ENCODE measurements around the gene FAM200C. TPM values are rescaled to one million over a fixed set of nuclear protein-coding genes. Genes with fewer than 3 reads are reported as not detected.

Gene FAM200C
- under 1 TPM; 0.29 to 0.45 TPM for total RNA-seq

GRCh38 chr5:160399402-160400353 lies at the start of gene FAM200C:
Gene FAM200C, minus strand, starts transcription at chr5:160400054. Its CDS starts 4,564 bp downstream, at chr5:160395490.
- peak; percentile 77 for DNase-seq
- H3K4me1 Mint-ChIP-seq (ENCODE audit: low read depth): peaks cover 15% of the 10 kb centered on the region
- peak; percentile 89 for ATAC-seq
- H3K9me3 Mint-ChIP-seq (ENCODE audit: insufficient read depth): no peaks in the 10 kb centered on the region
- CTCF ChIA-PET: interaction anchor here (1.3 to 2.2 kb wide), 5 partner anchors 9 to 378 kb away, joined by 3 to 10 read pairs (median 4); partner anchors contain the start of genes PTTG1 and SLU7
- H3K4me3 Mint-ChIP-seq: peak within 1 kb of the TSS; percentile 90
- peak within 1 kb of the TSS; percentile 67 for H3K27ac Mint-ChIP-seq
- POLR2A ChIA-PET: interaction anchor here (0.8 to 2.4 kb wide), 3 partner anchors 19 to 25 kb away, joined by 3 to 14 read pairs (median 5); partner anchors contain the start of genes PTTG1 and SLU7
- H3K27me3 Mint-ChIP-seq (ENCODE audit: low read depth): no peaks in the 10 kb centered on the region
- H3K36me3 Mint-ChIP-seq (ENCODE audit: low read depth): peaks cover 26% of the 10 kb centered on the region

- Mint-ChIP-seq H3K36me3 (ENCODE audit: low read depth) (no peaks in the 10 kb centered on the region), H3K9me3 (ENCODE audit: insufficient read depth) (peaks cover 7% of the 10 kb centered on the region), H3K4me3 (no peak overlapping the region), H3K27ac (no peak overlapping the region), H3K4me1 (ENCODE audit: low read depth) (no peaks in the 10 kb centered on the region), H3K27me3 (ENCODE audit: low read depth) (peaks cover 8% of the 10 kb centered on the region)
- ATAC-seq (no peak), DNase-seq (no peak)
- POLR2A ChIA-PET: no interaction called here
- CTCF ChIA-PET: interaction anchor here (0.9 to 2.4 kb wide), 4 partner anchors 10 to 59 kb away, joined by 3 to 20 read pairs (median 4); no protein-coding TSS in a partner anchor
Measured at GRCh38 chr5:160449458-160449857, 49.6 kb upstream of the FAM200C start.

GRCh38 chr5:160448886-160449285 lies 49.0 kb upstream of the FAM200C start:
- Mint-ChIP-seq H3K4me1 (ENCODE audit: low read depth) (no peaks in the 10 kb centered on the region), H3K27ac (no peak overlapping the region), H3K36me3 (ENCODE audit: low read depth) (no peaks in the 10 kb centered on the region), H3K27me3 (ENCODE audit: low read depth) (peaks cover 6% of the 10 kb centered on the region), H3K4me3 (no peak overlapping the region), H3K9me3 (ENCODE audit: insufficient read depth) (peaks cover 7% of the 10 kb centered on the region)
- no peak for ATAC-seq
- DNase-seq: no peak
- CTCF ChIA-PET: interaction anchor here (0.9 to 2.4 kb wide), 4 partner anchors 10 to 59 kb away, joined by 3 to 20 read pairs (median 4); no protein-coding TSS in a partner anchor
- POLR2A ChIA-PET: interaction anchor here (0.8 kb wide), 1 partner anchor 18 kb away, joined by 4 read pairs; no protein-coding TSS in a partner anchor

- ChIA-PET POLR2A (no interaction called here), CTCF (no interaction called here)
Measured at GRCh38 chr5:160445751-160446150, 45.9 kb upstream of the FAM200C start.

GRCh38 chr5:160445132-160445531 lies 45.3 kb upstream of the FAM200C start:
- ChIA-PET POLR2A (no interaction called here), CTCF (no interaction called here)
- no peak for DNase-seq
- ATAC-seq: no peak
- peaks cover 2% of the 10 kb centered on the region for H3K27me3 Mint-ChIP-seq (ENCODE audit: low read depth)
- H3K9me3 Mint-ChIP-seq (ENCODE audit: insufficient read depth): peaks cover 6% of the 10 kb centered on the region
- H3K36me3 Mint-ChIP-seq (ENCODE audit: low read depth): no peaks in the 10 kb centered on the region
- no peak overlapping the region for H3K27ac Mint-ChIP-seq
- H3K4me1 Mint-ChIP-seq (ENCODE audit: low read depth): peaks cover 23% of the 10 kb centered on the region
- H3K4me3 Mint-ChIP-seq: no peak overlapping the region

More at GRCh38 chr5:160445751-160446150, 45.9 kb upstream of the FAM200C start:
- Mint-ChIP-seq H3K4me3 (no peak overlapping the region), H3K9me3 (ENCODE audit: insufficient read depth) (peaks cover 7% of the 10 kb centered on the region), H3K4me1 (ENCODE audit: low read depth) (peaks cover 16% of the 10 kb centered on the region), H3K27me3 (ENCODE audit: low read depth) (peaks cover 2% of the 10 kb centered on the region), H3K27ac (no peak overlapping the region), H3K36me3 (ENCODE audit: low read depth) (no peaks in the 10 kb centered on the region)
- no peak for ATAC-seq
- no peak for DNase-seq

- peaks cover 25% of the 10 kb centered on the region for H3K4me1 Mint-ChIP-seq (ENCODE audit: low read depth)
- ATAC-seq (no peak), DNase-seq (no peak)
- ChIA-PET POLR2A (no interaction called here), CTCF (interaction anchor here (1.3 to 7.7 kb wide), 3 partner anchors 8 to 23 kb away, joined by 4 to 295 read pairs (median 122); no protein-coding TSS in a partner anchor)
- no peak overlapping the region for H3K27ac Mint-ChIP-seq
- H3K4me3 Mint-ChIP-seq: no peak overlapping the region
- no peaks in the 10 kb centered on the region for H3K9me3 Mint-ChIP-seq (ENCODE audit: insufficient read depth)
- no peaks in the 10 kb centered on the region for H3K36me3 Mint-ChIP-seq (ENCODE audit: low read depth)
- peaks cover 2% of the 10 kb centered on the region for H3K27me3 Mint-ChIP-seq (ENCODE audit: low read depth)
Measured at GRCh38 chr5:160444407-160444806, 44.6 kb upstream of the FAM200C start.

GRCh38 chr5:160442824-160443431 lies 43.1 kb upstream of the FAM200C start:
- DNase-seq (no peak), ATAC-seq (no peak)
- H3K36me3 Mint-ChIP-seq (ENCODE audit: low read depth): no peaks in the 10 kb centered on the region
- H3K9me3 Mint-ChIP-seq (ENCODE audit: insufficient read depth): no peaks in the 10 kb centered on the region
- no peak overlapping the region for H3K4me3 Mint-ChIP-seq
- H3K4me1 Mint-ChIP-seq (ENCODE audit: low read depth): peaks cover 38% of the 10 kb centered on the region
- ChIA-PET CTCF (interaction anchor here (1.3 to 7.7 kb wide), 4 partner anchors 10 to 24 kb away, joined by 4 to 295 read pairs (median 162); partner anchors contain the start of gene PTTG1), POLR2A (interaction anchor here (6.5 kb wide), 1 partner anchor 24 kb away, joined by 34 read pairs; no protein-coding TSS in a partner anchor)
- H3K27me3 Mint-ChIP-seq (ENCODE audit: low read depth): no peaks in the 10 kb centered on the region
- H3K27ac Mint-ChIP-seq: no peak overlapping the region

- no peak overlapping the region for H3K4me3 Mint-ChIP-seq
- ATAC-seq (no peak), DNase-seq (no peak)
- peaks cover 4% of the 10 kb centered on the region for H3K27me3 Mint-ChIP-seq (ENCODE audit: low read depth)
- H3K36me3 Mint-ChIP-seq (ENCODE audit: low read depth): no peaks in the 10 kb centered on the region
- ChIA-PET POLR2A (interaction anchor here (0.6 to 6.5 kb wide), 3 partner anchors 26 to 184 kb away, joined by 3 to 34 read pairs (median 3); no protein-coding TSS in a partner anchor), CTCF (interaction anchor here (3.9 to 7.7 kb wide), 7 partner anchors 11 to 66 kb away, joined by 22 to 295 read pairs (median 122); partner anchors contain the start of genes PTTG1 and SLU7)
- H3K9me3 Mint-ChIP-seq (ENCODE audit: insufficient read depth): no peaks in the 10 kb centered on the region
- no peak overlapping the region for H3K27ac Mint-ChIP-seq
- H3K4me1 Mint-ChIP-seq (ENCODE audit: low read depth): peaks cover 41% of the 10 kb centered on the region
Measured at GRCh38 chr5:160441311-160441781, 41.5 kb upstream of the FAM200C start.

GRCh38 chr5:160439205-160439600 lies 39.3 kb upstream of the FAM200C start:
- POLR2A ChIA-PET: interaction anchor here (1.0 to 6.5 kb wide), 7 partner anchors 17 to 69 kb away, joined by 4 to 34 read pairs (median 7); partner anchors contain the start of genes PTTG1 and SLU7
- peak overlapping the region; percentile 74 for H3K4me3 Mint-ChIP-seq
- H3K27ac Mint-ChIP-seq: peak overlapping the region; percentile 85

GRCh38 chr5:160438316-160439204 lies 38.7 kb upstream of the FAM200C start:
- Mint-ChIP-seq H3K27ac (peak overlapping the region; percentile 85), H3K4me1 (ENCODE audit: low read depth) (peaks cover 41% of the 10 kb centered on the region), H3K27me3 (ENCODE audit: low read depth) (peaks cover 15% of the 10 kb centered on the region), H3K9me3 (ENCODE audit: insufficient read depth) (no peaks in the 10 kb centered on the region), H3K36me3 (ENCODE audit: low read depth) (no peaks in the 10 kb centered on the region), H3K4me3 (peak overlapping the region; percentile 74)
- CTCF ChIA-PET: interaction anchor here (0.7 to 7.7 kb wide), 56 partner anchors 10 to 667 kb away, joined by 3 to 295 read pairs (median 4); partner anchors contain the start of genes PTTG1 and SLU7
- POLR2A ChIA-PET: interaction anchor here (0.8 to 6.5 kb wide), 8 partner anchors 17 to 301 kb away, joined by 3 to 34 read pairs (median 6); partner anchors contain the start of genes PTTG1 and SLU7
- ATAC-seq: peak; percentile 75
- DNase-seq: peak; percentile 76

More at GRCh38 chr5:160439205-160439600, 39.3 kb upstream of the FAM200C start:
- no peaks in the 10 kb centered on the region for H3K36me3 Mint-ChIP-seq (ENCODE audit: low read depth)
- no peaks in the 10 kb centered on the region for H3K9me3 Mint-ChIP-seq (ENCODE audit: insufficient read depth)
- H3K27me3 Mint-ChIP-seq (ENCODE audit: low read depth): peaks cover 15% of the 10 kb centered on the region
- CTCF ChIA-PET: interaction anchor here (0.7 to 7.7 kb wide), 37 partner anchors 9 to 667 kb away, joined by 3 to 295 read pairs (median 5); partner anchors contain the start of genes PTTG1 and SLU7
- ATAC-seq (peak; percentile 88), DNase-seq (peak; percentile 90)
- H3K4me1 Mint-ChIP-seq (ENCODE audit: low read depth): peaks cover 41% of the 10 kb centered on the region

Data from activated CD8-positive, alpha-beta T cell treated with anti-CD3 and anti-CD28 coated beads, Interleukin-2, amount 10 ng/mL, durations not matched to agents 7 days and 5 days (primary cell).